HG03575 (cell line): ENCODE measurements around the gene MAGEL2.

Source experiments
- ATAC-seq: cut with Tn5 transposase; IDR thresholded peaks from one replicate; pipeline ENCODE4 v1.9.1; 2021; ENCODE audit not compliant: unreplicated experiment, insufficient number of reproducible peaks, low FRiP score; ENCODE audit errors: extremely low read depth

MAGEL2 gene

DNA sequence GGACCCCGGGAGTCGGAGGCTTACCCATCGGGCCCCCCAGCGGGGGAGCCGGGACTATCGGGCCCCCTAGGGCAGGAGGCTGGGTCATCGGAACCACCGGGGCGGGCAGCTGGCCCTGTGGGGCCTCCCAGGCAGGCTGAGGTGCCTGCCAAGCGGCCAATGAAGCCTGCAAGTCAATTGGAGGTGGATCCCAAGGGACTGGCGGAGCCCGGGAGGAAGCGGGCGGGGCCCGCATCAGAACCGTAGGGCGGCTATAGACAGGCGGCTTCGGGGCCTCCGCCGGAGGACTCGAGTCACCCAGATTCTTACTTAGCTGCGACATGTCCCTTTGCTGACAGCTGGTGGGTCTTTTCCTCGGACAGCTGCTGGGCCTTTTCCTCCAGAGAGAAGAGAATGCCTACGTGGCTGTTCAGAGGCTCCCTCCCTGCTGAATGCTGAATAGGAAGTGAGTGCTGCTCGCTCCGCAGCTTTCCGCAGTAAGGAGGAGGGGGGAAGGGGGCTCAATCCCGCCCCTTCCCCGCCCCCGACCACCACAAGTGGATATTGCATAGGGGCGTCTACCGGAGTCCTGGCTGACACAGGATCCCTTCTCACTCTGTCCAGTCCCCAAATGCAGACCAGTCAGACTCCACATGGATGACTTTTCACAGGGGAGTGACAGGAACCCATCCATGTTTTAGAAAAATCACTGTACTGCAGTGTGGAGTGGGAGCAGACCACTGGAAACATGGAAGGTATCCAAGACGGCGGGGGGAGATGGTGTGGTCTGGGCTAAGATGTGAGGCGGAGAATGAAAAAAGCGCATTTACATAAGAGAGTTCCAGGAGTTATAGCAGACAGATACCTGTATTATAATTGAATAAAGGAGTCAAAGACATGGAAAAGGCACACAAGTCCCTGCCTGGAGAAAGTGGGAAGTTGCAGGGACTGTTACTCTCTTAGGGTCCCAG is at the start of gene MAGEL2:
MAGEL2 (minus strand) TSS at position 447 of the 950 bp plus-strand sequence; CDS start at position 322, 125 bp downstream.
- ATAC-seq: no peak

DNA sequence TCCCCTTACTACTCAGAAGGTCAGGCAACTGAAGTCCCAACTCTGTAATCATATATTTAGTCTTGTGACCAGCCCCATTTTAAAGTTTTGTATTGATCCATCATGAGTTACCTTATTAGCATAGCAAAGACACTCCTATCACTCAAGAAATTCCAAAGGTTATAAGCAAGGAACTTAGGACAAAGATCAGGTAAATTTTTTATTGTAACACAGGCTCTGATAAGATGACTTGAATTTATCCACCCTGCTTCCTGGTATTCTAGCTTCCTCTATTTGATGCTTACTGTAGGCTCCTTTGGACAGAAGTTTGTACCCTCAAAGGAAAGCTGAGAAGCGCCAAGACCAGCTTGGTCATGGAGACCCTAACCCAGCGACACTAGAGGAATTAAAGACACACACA is 47.6 kb upstream of the MAGEL2 start:
- ATAC-seq: no peak

DNA sequence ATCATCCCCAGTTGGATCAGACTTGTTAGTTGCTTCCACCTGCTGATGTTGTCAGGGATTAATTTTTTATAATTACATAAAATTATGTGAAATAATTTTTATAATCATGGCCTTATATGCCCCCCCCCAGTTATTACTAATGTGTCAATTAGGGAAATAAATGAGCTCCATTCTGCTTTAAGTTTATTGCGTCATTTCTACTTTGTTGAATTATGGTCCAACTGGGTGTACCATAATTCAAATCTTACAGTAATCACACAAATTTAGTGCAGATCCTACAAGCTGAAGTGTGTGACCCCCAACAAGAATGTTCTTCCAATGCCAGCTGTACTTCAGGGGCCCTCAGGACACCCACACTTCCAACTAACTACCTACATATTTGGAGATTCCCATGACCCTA is 46.9 kb upstream of the MAGEL2 start:
- ATAC-seq: no peak

GRCh38 chr15:23690450-23690852 is 42.8 kb upstream of the MAGEL2 start:
- no peak for ATAC-seq

DNA sequence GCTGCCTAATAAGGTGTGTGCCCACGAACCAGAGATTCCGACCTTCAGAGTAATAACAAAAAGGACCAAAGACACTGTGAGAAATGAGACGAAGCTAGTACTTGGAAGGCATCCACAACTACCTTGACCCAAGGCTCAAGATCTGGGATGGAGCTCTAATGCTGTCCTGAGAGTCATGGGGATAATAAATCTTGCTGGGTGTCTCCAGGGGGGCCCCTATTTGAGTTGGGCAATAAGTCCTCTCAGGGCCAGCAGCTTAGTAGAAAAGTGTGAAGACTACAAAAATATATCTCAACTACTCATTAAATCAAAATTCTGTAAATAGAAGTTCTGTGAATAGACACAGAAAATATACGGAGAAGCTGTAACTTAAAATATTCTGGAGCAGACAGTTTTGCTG is 42.3 kb upstream of the MAGEL2 start:
- no peak for ATAC-seq

- no peak for ATAC-seq
Measured at GRCh38 chr15:23687143-23687470, 39.4 kb upstream of the MAGEL2 start, which contains the start of gene NDN. NDN (minus strand) TSS chr15:23687305; CDS start chr15:23687217, 88 bp downstream.

- no peak for ATAC-seq
Measured at GRCh38 chr15:23686466-23687142, 38.9 kb upstream of the MAGEL2 start.

DNA sequence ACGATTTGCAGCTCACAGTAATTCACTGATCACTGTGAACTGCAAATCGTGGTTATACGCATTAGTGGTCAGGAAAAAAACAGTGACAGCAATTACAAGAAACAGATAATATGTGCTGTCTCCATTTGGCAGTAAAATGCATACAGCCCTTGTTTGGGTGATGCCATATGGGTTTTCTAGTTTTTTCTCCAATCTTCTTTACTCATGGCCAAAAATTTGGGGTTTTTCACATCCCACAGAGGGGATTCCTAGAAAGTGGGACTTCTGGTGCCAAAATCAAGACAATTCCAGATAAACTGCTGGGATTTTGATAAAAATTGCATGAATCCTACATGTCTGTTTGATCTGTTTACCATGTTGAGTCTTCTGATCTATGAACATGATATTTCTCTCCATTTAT is 23.8 kb upstream of the MAGEL2 start:
- ATAC-seq: no peak

DNA sequence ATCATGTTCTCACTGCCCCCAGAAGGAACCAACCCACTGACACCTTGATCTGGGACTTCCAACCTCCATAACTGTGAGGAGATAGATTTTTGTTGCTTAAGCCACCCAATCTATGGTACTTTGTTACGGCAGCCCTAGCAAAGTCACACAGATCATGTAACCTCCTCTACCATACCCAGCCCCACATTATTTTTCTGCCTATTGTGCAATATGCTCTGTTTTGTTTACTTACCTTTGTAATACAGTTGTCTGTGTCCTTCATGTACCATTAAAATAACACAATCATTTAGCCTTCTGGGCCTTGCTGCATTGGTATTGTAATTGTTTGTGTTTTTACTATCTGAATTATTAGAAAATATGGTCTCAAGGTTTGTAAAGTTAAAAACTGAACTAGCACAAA is 23.3 kb upstream of the MAGEL2 start:
- no peak for ATAC-seq

DNA sequence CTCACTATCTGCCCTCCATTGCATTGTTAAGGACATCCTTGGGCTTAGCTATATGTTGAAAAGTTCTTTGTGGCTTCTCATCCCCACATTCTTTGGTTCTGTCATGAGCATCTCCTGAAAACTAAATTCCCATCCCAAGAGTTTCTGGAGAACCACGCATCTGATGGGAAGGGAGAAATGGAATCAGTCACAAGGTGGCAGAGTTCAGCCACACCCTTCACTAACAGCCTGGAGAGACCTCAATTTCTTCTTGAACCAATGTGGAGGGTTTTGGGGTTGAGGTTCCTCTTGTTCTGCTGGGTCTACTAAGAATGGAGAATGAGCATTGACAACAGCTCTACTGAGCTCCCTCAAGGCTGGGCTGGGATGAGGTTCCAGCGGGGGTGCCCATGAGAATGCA is 15.6 kb upstream of the MAGEL2 start:
- no peak for ATAC-seq

DNA sequence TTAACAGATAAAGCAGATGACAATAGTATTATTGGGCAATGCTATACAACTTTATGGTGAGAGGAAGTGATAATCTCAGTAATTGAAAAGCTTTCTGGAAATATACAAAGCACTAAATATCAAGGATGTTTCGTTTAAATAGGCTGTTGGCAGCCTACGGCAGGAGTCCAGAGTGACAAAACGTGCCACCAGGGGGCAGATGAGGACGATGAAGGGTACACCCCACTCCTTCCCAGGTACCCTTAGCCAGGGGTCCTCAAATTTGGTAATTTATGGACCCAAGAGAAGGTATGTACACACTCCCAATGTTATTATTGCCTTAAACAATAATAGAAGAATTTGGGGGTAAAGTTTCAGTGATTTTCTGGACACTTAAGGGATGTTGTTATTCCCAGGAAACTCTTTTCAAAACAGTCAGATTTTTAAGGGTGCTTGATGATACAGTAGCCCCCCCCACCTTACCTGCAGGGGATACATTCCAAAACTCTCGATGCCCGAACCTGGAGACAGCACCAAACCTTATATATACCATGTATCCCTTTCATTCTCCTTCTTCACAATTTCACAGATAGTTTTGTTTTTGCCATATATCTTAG is 1.4 kb upstream of the MAGEL2 start:
- no peak for ATAC-seq

- no peak for ATAC-seq
Measured at GRCh38 chr15:23647001-23647295, 719 bp downstream of the MAGEL2 start.

DNA sequence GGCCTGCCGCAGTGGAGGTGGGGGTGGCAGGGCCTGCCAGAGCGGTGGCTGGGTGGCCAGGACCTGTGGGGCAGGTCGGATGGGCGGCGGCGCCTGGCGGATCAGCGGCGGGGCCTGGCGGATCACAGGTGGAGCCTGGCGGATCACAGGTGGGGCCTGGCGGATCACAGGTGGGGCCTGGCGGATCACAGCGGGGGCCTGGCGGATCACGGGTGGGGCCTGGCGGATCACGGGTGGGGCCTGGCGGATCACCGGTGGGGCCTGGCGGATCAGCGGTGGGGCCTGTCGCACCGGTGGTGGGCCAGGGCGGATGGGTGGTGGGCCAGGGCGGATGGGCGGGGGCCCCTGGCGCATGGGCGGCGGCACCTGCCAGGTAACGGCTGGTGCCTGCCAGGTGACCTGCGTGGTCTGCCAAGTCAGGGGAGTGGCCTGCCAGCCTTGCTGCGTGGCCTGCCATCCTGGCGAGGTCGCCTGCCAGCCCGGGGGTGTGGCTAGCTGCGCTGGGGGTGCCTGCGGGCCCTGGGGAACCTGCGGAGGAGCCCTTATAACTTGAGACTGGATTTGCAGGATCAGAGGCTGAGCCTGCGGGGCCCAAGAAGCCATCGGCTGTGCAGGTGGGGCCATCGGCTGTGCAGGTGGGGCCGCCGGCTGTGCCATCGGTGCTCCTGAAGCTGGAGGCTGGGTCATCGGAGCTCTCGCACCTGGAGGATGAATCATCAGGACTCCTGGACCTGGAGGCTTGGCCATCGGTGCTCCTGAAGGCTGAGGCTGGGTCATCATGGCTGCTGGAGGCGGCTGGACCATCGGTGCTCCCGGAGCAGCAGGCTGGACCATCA is 1.3 kb downstream of the MAGEL2 start:
- no peak for ATAC-seq

DNA sequence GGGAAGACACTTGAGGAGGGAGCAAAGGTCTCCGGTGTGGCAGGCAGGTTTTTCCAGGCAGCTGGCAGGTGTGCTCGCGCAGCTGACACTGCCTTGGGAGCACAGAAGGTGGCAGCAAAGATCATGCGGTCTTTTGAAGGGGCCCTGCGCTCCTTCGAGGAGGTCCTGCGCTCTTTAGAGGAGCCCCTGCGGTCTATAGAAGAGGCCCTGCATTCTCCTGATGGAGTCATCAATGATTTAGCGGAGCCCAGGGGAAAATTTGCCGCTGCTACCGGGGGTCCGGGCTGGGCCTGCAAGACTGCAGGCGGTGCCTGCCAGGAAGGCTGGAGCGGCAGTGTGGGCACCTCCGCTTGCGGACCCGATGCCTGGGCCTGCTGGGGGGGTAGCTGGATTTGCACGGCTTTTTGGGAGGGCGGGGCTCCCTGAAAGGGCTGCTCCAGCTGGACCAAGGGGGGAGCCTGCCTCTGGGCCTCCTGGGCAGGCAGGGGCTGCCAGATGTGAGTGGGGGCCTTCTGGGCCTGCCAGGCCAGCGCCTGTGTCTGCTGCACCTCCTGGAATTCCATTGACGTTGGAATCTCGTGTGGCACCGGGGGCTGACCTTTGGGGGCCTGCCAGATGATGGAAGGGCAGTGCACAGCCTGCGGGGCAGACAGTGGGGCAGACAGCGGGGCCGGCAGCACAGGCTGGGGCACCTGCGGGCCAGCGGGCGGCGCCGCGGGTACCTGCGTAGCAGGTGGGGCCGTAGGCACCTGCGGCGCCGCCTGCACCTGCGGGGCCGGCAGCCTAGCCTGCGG is 2.1 kb downstream of the MAGEL2 start:
- no peak for ATAC-seq

DNA sequence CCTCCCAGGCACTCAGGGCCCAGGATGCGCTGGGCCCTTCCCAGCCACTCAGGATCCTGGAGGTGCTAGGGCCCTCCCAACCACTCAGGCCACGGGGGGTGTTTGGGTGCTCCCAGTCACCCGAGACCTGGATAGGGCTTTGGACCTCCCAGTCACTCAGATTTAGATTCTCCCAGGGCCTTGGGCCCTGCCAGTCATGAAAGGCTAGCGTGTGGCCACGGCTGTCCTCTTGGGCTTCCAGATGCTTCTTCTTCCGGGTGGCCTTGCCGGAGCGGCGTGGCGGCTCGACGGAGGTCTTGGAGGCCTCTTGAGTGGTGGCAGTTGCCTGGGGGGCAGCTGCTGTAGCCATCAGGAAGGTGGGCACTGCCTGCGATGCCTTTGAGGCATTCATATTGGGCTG is 2.8 kb downstream of the MAGEL2 start:
- ATAC-seq: no peak

- ATAC-seq: no peak
Measured at GRCh38 chr15:23642413-23643044, 5.1 kb downstream of the MAGEL2 start.

GRCh38 chr15:23634181-23634580 is 13.5 kb downstream of the MAGEL2 start:
- no peak for ATAC-seq

- ATAC-seq: no peak
Measured at GRCh38 chr15:23629234-23629805, 18.3 kb downstream of the MAGEL2 start.
